ENCODE results near the gene INA. TPM values are rescaled to one million over a fixed set of nuclear protein-coding genes. Genes with fewer than 3 reads are reported as not detected.

INA gene
- polyA plus RNA-seq, 1 of the 3 experiments (the other 2 are of a cell fraction), result 4.8 TPM

- H2AFZ ChIP-seq (ENCODE audit: low read depth), result no peak overlapping the region
- H3K9ac ChIP-seq, result no peak overlapping the region
- ChIA-PET POLR2A (no interaction called here), CTCF (interaction anchor here (4.5 kb wide), 1 partner anchor 13 kb away, joined by 50 read pairs; no protein-coding TSS in a partner anchor)
- H3K4me2 ChIP-seq, result no peak overlapping the region
- no peaks in the 10 kb centered on the region for H3K9me3 ChIP-seq
- H3K9me2 ChIP-seq, result no peaks in the 10 kb centered on the region
- no peak for DNase-seq
- H3K79me2 ChIP-seq (ENCODE audit: insufficient read depth), result peaks cover 13% of the 10 kb centered on the region; the same call in 1 of the 2 replicates
- WGBS (ENCODE audit: low lambda C conversion rate), result 97% methylated on average over 4 of the region's 4 CpGs
- peaks cover 9% of the 10 kb centered on the region for H3F3A ChIP-seq (replicated peaks; ENCODE audit: insufficient read depth)
- H3K27ac ChIP-seq (ENCODE audit: low read depth in 2 of 2, low read length in 1 of 2), result no peak overlapping the region
- no peak for TF ChIP-seq USF2 (IDR thresholded peaks at IDR 0.05; ENCODE audit: borderline replicate concordance, low read depth, low read length)
- no peak for TF ChIP-seq GABPA (IDR thresholded peaks at IDR 0.05; ENCODE audit: low read depth)
- no peak for TF ChIP-seq IRF3 (IDR thresholded peaks at IDR 0.05; ENCODE audit: low read depth, low read length)
- TF ChIP-seq MXI1 (IDR thresholded peaks at IDR 0.05; ENCODE audit: low read depth, low read length), result no peak
- TF ChIP-seq TEAD4 (IDR thresholded peaks at IDR 0.05; ENCODE audit: borderline replicate concordance, insufficient read depth), result no peak
- no peak for TF ChIP-seq PBX3 (IDR thresholded peaks at IDR 0.05)
- no peak for TF ChIP-seq NFIC (IDR thresholded peaks at IDR 0.05; ENCODE audit: borderline replicate concordance)
- no peak for TF ChIP-seq FOXJ3 (CRISPR knock-in tag; IDR thresholded peaks at IDR 0.05)
- no peak for TF ChIP-seq FOXM1 (IDR thresholded peaks at IDR 0.05; ENCODE audit: low read depth)
- no peak for TF ChIP-seq FOSL2 (IDR thresholded peaks at IDR 0.05; ENCODE audit: borderline replicate concordance, low read depth)
- TF ChIP-seq JUND (IDR thresholded peaks at IDR 0.05), result no peak
- no peak for TF ChIP-seq SIN3A (IDR thresholded peaks at IDR 0.05; ENCODE audit: borderline replicate concordance, low read depth, low read length)
- H3K36me3 ChIP-seq (replicated peaks in 1 of 2; ENCODE audit: control insufficient read depth in 1 of 2, insufficient read depth in 2 of 2, low read length in 1 of 2), result peaks cover 20 to 31% of the 10 kb centered on the region in 2 experiments
- H3K27me3 ChIP-seq (ENCODE audit: insufficient read depth), result no peaks in the 10 kb centered on the region
- H3K4me3 ChIP-seq (ENCODE audit: low read depth in 2 of 2, low read length in 1 of 2), result no peak overlapping the region
- H3K4me1 ChIP-seq (ENCODE audit: control insufficient read depth in 1 of 2, insufficient read depth in 2 of 2, low read depth in 1 of 2, low read length in 1 of 2), result no peaks in the 10 kb centered on the region
- no peaks in the 10 kb centered on the region for H4K20me1 ChIP-seq (ENCODE audit: insufficient read depth)
These were observed 59.4 kb downstream of the INA start for GRCh38 chr10:103336370-103336769.

Small RNA genes lying within 50 kb of the gene (small RNA-seq; reads per million reads assigned to genes)
- gene RNU11-3P, result 0 reads per million in 7 experiments

Other genes starting within 250 kb of the INA start
- gene NT5C2, start 83.9 kb upstream of the INA start, polyA plus RNA-seq (2012; rRNA removed), result 29.6 and 45.4 TPM in 2 replicates
- 0.08 TPM in 1 of 2 replicates, not detected in the other for gene RPEL1, start 31.3 kb upstream of the INA start, polyA plus RNA-seq (2012; rRNA removed)
- 5.1 and 5.3 TPM in 2 replicates for gene PCGF6, start 74.0 kb downstream of the INA start, polyA plus RNA-seq (2012; rRNA removed)
- gene TAF5, start 90.8 kb downstream of the INA start, polyA plus RNA-seq (2012; rRNA removed), result 1.3 and 1.4 TPM in 2 replicates
- gene ATP5MK, start 119.3 kb downstream of the INA start, polyA plus RNA-seq (2012; rRNA removed), result 408 and 542 TPM in 2 replicates
- gene PDCD11, start 119.5 kb downstream of the INA start, polyA plus RNA-seq (2012; rRNA removed), result 29.8 and 39.9 TPM in 2 replicates
- gene CALHM2, start 175.2 kb downstream of the INA start, polyA plus RNA-seq (2012; rRNA removed), result 0.10 and 0.23 TPM in 2 replicates
- gene CALHM1, start 181.8 kb downstream of the INA start, polyA plus RNA-seq (2012; rRNA removed), result not detected in 2 replicates
- not detected in 2 replicates for gene CALHM3, start 202.1 kb downstream of the INA start, polyA plus RNA-seq (2012; rRNA removed)
- 0.05 and 0.19 TPM in 2 replicates for gene NEURL1, start 216.6 kb downstream of the INA start, polyA plus RNA-seq (2012; rRNA removed)

Measured in SK-N-SH (cell line).